ENCODE data around the gene PLEKHG4B. TPM values are rescaled to one million over a fixed set of nuclear protein-coding genes. Genes with fewer than 3 reads are reported as not detected.

PLEKHG4B gene
- total RNA-seq, 1 experiment from 2014 or later = 0.02 TPM

DNA sequence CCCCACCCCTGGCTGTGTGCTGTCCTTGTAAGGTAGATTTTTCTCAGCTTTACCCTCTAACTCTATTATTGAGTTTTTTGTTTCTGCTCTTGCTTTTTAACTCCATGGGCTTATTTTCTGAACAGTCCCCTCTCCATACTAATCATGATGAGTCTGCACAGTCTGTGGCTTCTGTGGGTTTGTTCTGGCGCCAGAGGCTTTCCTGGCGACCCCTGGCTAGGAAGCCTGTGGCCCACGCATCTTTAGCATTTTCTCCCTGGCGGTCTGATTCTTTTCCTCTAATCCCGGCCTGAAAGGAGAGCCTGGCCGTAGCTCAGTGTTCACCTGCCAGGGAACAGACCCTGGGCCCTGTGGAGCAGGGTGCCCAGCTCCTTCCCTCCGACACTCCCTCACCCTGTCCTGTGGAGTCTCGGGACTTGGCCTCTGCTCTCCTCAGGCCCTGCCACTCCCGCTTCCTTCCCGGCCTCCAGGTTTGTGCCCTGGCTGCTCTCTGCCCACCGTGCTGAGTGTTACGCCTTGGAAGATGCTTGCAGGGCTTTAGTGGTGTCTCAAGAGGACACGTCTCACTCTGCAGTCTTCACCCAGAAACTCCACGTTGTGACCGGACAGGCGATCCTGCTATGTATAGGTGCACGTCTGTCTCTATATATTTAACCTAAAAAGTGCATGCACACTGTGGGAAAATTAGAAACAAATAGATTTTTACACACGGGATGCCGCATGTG lies 67.6 kb downstream of the PLEKHG4B start:
- ChIA-PET CTCF (no interaction called here), POLR2A (no interaction called here), RAD21 (ENCODE audit: low non-redundant PET in 1 of 2, low total read pairs in 2 of 2, uncharacterized antibody in 2 of 2, unreplicated experiment in 2 of 2) (no interaction called here)
- H3K9me3 ChIP-seq (ENCODE audit: control insufficient read depth in 1 of 2, insufficient read depth in 1 of 2, low read depth in 1 of 2, low read length in 2 of 2) = no peaks in the 10 kb centered on the region
- TF ChIP-seq CBX3 (IDR thresholded peaks at IDR 0.05; ENCODE audit: low read depth) (no peak), POLR2AphosphoS5 (IDR thresholded peaks at IDR 0.05; ENCODE audit: low read depth, low read length) (no peak), JUND (IDR thresholded peaks at IDR 0.05) (no peak), POLR2A (IDR thresholded peaks at IDR 0.05; ENCODE audit: borderline replicate concordance, extremely low read depth, insufficient read depth, insufficient read length) (no peak), YY1 (IDR thresholded peaks at IDR 0.05; ENCODE audit: extremely low read depth, insufficient replicate concordance, low read depth, low read length) (no peak), MAX (IDR thresholded peaks at IDR 0.05) (no peak), ELF1 (IDR thresholded peaks at IDR 0.05; ENCODE audit: borderline replicate concordance, low read depth) (no peak), RAD21 (IDR thresholded peaks at IDR 0.05; ENCODE audit: low read depth) (no peak), CTCF (IDR thresholded peaks at IDR 0.05 in 2 of 3, conservative IDR thresholded peaks at IDR 0.05 in 1 of 3; ENCODE audit: borderline replicate concordance in 1 of 3, insufficient read depth in 1 of 3, low read depth in 2 of 3, low read length in 2 of 3) (no peak), EZH2phosphoT487 (IDR thresholded peaks at IDR 0.05; ENCODE audit: borderline replicate concordance) (no peak), CEBPB (IDR thresholded peaks at IDR 0.05; ENCODE audit: low read depth) (no peak), SRF (IDR thresholded peaks at IDR 0.05; ENCODE audit: low read depth) (no peak), ZFX (IDR thresholded peaks at IDR 0.05) (no peak), TCF7L2 (IDR thresholded peaks at IDR 0.05; ENCODE audit: borderline replicate concordance, extremely low read depth, insufficient read depth, insufficient read length) (no peak), ZNF274 (IDR thresholded peaks at IDR 0.05; ENCODE audit: low read depth, low read length) (no peak), EZH2 (IDR thresholded peaks at IDR 0.05) (no peak), FOSL1 (IDR thresholded peaks at IDR 0.05; ENCODE audit: low read depth) (no peak)
- TF ChIP-seq, protein P1, sequence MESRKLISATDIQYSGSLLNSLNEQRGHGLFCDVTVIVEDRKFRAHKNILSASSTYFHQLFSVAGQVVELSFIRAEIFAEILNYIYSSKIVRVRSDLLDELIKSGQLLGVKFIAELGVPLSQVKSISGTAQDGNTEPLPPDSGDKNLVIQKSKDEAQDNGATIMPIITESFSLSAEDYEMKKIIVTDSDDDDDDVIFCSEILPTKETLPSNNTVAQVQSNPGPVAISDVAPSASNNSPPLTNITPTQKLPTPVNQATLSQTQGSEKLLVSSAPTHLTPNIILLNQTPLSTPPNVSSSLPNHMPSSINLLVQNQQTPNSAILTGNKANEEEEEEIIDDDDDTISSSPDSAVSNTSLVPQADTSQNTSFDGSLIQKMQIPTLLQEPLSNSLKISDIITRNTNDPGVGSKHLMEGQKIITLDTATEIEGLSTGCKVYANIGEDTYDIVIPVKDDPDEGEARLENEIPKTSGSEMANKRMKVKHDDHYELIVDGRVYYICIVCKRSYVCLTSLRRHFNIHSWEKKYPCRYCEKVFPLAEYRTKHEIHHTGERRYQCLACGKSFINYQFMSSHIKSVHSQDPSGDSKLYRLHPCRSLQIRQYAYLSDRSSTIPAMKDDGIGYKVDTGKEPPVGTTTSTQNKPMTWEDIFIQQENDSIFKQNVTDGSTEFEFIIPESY (IDR thresholded peaks at IDR 0.05; ENCODE audit: extremely low read depth, insufficient replicate concordance, low read length) = no peak
- TF ChIP-seq, protein P2, sequence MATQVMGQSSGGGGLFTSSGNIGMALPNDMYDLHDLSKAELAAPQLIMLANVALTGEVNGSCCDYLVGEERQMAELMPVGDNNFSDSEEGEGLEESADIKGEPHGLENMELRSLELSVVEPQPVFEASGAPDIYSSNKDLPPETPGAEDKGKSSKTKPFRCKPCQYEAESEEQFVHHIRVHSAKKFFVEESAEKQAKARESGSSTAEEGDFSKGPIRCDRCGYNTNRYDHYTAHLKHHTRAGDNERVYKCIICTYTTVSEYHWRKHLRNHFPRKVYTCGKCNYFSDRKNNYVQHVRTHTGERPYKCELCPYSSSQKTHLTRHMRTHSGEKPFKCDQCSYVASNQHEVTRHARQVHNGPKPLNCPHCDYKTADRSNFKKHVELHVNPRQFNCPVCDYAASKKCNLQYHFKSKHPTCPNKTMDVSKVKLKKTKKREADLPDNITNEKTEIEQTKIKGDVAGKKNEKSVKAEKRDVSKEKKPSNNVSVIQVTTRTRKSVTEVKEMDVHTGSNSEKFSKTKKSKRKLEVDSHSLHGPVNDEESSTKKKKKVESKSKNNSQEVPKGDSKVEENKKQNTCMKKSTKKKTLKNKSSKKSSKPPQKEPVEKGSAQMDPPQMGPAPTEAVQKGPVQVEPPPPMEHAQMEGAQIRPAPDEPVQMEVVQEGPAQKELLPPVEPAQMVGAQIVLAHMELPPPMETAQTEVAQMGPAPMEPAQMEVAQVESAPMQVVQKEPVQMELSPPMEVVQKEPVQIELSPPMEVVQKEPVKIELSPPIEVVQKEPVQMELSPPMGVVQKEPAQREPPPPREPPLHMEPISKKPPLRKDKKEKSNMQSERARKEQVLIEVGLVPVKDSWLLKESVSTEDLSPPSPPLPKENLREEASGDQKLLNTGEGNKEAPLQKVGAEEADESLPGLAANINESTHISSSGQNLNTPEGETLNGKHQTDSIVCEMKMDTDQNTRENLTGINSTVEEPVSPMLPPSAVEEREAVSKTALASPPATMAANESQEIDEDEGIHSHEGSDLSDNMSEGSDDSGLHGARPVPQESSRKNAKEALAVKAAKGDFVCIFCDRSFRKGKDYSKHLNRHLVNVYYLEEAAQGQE (IDR thresholded peaks at IDR 0.05; ENCODE audit: low read depth) = no peak
- no peaks in the 10 kb centered on the region for H3K4me1 ChIP-seq (ENCODE audit: control insufficient read depth in 1 of 2, insufficient read depth in 2 of 2, low read length in 2 of 2)
- H3K9ac ChIP-seq (ENCODE audit: low read length) = no peak overlapping the region
- no peak for DNase-seq (ENCODE audit: low read depth, low spot score)
- no TSS peak for BruUV-seq (replicated peaks)
- H2AFZ ChIP-seq (ENCODE audit: low read depth, low read length, poor library complexity, severe bottlenecking) = no peak overlapping the region
- ATAC-seq = no peak
- no peaks in the 10 kb centered on the region for H4K20me1 ChIP-seq (ENCODE audit: insufficient read depth)
- no peak overlapping the region for H3K27ac ChIP-seq (ENCODE audit: low read depth, low read length)
- H3K27me3 ChIP-seq (ENCODE audit: insufficient read depth, low read length) = no peaks in the 10 kb centered on the region
- no peaks in the 10 kb centered on the region for H3K9me2 ChIP-seq (ENCODE audit: insufficient read depth)
- H3K4me2 ChIP-seq (ENCODE audit: low read length) = no peak overlapping the region
- no peaks in the 10 kb centered on the region for H3K79me2 ChIP-seq (ENCODE audit: insufficient read depth, low read length)
- no peak overlapping the region for H3K4me3 ChIP-seq (replicated peaks in 1 of 2; ENCODE audit: low read depth in 1 of 2, low read length in 2 of 2)
- no peaks in the 10 kb centered on the region for H3K36me3 ChIP-seq (ENCODE audit: control insufficient read depth in 1 of 2, insufficient read depth in 2 of 2, low read length in 2 of 2)
- intact Hi-C loops (cut with micrococcal nuclease) = no loop called here

All from HCT116 (cell line).